Nephron (organoid): ENCODE results near the gene TNS1.
A peak's percentile ranks its signal among the peaks of the same experiment; 100 is the strongest.

Experiments
- H3K27ac Mint-ChIP-seq, 3 experiments: 2 replicates each; pipeline ENCODE4 v1.8.0; 2020; ENCODE audit warnings: mixed read lengths in 3 of 3, mild to moderate bottlenecking in 2 of 3, moderate library complexity in 1 of 3
- H3K27me3 Mint-ChIP-seq: 2 replicates; pipeline ENCODE4 v1.8.0; 2021; ENCODE audit warnings: low read depth, mild to moderate bottlenecking, moderate library complexity, mixed read lengths
- H3K36me3 Mint-ChIP-seq: 2 replicates; pipeline ENCODE4 v1.8.0; 2020; ENCODE audit warnings: low read depth, mixed read lengths
- H3K4me1 Mint-ChIP-seq: 2 replicates; pipeline ENCODE4 v1.8.0; 2020; ENCODE audit warnings: mixed read lengths
- H3K4me3 Mint-ChIP-seq, 3 experiments: 2 replicates each; pipeline ENCODE4 v1.8.0; 2020; ENCODE audit warnings: mild to moderate bottlenecking in 3 of 3, mixed read lengths in 3 of 3, moderate library complexity in 2 of 3
- H3K9me3 Mint-ChIP-seq: 2 replicates; pipeline ENCODE4 v1.8.0; 2020; ENCODE audit warnings: mixed read lengths
- CTCF ChIP-seq, 3 experiments: fragments of 200-600 bp; sonication (generic); IDR thresholded peaks; one replicate each; pipeline ENCODE4 v1.5.0; 2021; ENCODE audit warnings: antibody characterized with exemption in 3 of 3; ENCODE audit not compliant: unreplicated experiment in 3 of 3

The TNS1 gene

DNA sequence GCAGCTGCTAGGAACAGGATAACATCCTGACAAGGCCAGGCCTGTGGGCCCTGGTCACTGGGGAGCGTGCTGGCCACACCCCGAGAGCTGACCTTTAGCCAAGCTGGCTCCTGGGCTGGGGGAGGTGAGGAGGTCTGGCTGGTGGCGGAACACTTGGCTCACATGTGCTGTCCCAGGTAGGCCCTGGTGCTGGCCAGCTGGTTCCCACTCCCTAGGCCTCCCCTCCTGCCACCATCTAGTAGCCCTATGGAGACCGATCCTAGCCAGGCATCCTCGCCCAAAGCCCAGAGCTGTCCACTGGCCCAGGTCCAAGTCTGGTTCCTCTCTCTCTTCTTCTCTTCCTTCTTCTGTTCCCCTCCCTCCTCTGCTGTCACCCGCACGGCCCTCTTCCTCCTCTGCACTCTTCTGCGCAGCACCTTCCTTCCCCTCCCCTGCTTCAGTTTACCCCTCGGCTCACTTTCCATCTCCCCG lies 52.4 kb downstream of the TNS1 start:
- H3K4me3 Mint-ChIP-seq = no peak overlapping the region
- H3K4me1 Mint-ChIP-seq = peaks cover 84% of the 10 kb centered on the region
- TF ChIP-seq CTCF (IDR thresholded peaks at IDR 0.05; ENCODE audit: unreplicated experiment in 3 of 3) = no peak
- no peaks in the 10 kb centered on the region for H3K36me3 Mint-ChIP-seq
- H3K27ac Mint-ChIP-seq = peak overlapping the region in 1 of 3 experiments; percentile 94
- H3K9me3 Mint-ChIP-seq = no peaks in the 10 kb centered on the region
- peaks cover 4% of the 10 kb centered on the region for H3K27me3 Mint-ChIP-seq

GRCh38 chr2:217949447-217949846 lies 53.3 kb downstream of the TNS1 start:
- Mint-ChIP-seq H3K4me1 (peaks cover 86% of the 10 kb centered on the region), H3K27ac (peak overlapping the region in 2 of 3 experiments; percentile 42 to 65), H3K27me3 (no peaks in the 10 kb centered on the region), H3K36me3 (no peaks in the 10 kb centered on the region), H3K4me3 (no peak overlapping the region), H3K9me3 (no peaks in the 10 kb centered on the region)
- no peak for TF ChIP-seq CTCF (IDR thresholded peaks at IDR 0.05; ENCODE audit: unreplicated experiment in 3 of 3)

DNA sequence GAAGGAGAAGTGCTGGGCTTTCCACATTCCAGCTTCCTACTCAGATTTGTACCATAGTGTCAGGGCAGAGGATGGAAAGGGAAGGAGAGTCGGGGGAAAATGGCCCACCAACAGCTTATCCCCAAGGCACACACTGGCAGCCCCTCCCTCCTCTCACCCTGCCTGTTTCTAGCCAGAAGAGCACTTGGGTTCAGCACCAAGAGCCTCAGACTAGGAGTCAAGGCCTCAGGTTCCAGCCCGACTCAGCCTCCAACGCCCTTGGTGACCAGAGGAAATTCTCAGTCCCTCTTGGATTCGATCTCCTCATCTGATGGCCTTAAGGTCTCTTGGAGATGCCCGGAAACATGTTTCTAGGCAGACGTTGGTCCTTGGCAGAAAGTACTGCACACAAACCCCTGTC lies 53.9 kb downstream of the TNS1 start:
- Mint-ChIP-seq H3K27ac (peak overlapping the region in 2 of 3 experiments; percentile 42 to 65), H3K4me1 (peaks cover 86% of the 10 kb centered on the region), H3K9me3 (no peaks in the 10 kb centered on the region), H3K4me3 (no peak overlapping the region), H3K36me3 (no peaks in the 10 kb centered on the region), H3K27me3 (no peaks in the 10 kb centered on the region)
- no peak for TF ChIP-seq CTCF (IDR thresholded peaks at IDR 0.05; ENCODE audit: unreplicated experiment in 3 of 3)

- H3K4me1 Mint-ChIP-seq = peaks cover 86% of the 10 kb centered on the region
- H3K4me3 Mint-ChIP-seq = no peak overlapping the region
- no peaks in the 10 kb centered on the region for H3K27me3 Mint-ChIP-seq
- H3K9me3 Mint-ChIP-seq = no peaks in the 10 kb centered on the region
- H3K27ac Mint-ChIP-seq = peak overlapping the region in 2 of 3 experiments; percentile 21 to 65
- no peaks in the 10 kb centered on the region for H3K36me3 Mint-ChIP-seq
- no peak for TF ChIP-seq CTCF (IDR thresholded peaks at IDR 0.05; ENCODE audit: unreplicated experiment in 3 of 3)
These were observed 54.4 kb downstream of the TNS1 start for GRCh38 chr2:217948351-217948791.

DNA sequence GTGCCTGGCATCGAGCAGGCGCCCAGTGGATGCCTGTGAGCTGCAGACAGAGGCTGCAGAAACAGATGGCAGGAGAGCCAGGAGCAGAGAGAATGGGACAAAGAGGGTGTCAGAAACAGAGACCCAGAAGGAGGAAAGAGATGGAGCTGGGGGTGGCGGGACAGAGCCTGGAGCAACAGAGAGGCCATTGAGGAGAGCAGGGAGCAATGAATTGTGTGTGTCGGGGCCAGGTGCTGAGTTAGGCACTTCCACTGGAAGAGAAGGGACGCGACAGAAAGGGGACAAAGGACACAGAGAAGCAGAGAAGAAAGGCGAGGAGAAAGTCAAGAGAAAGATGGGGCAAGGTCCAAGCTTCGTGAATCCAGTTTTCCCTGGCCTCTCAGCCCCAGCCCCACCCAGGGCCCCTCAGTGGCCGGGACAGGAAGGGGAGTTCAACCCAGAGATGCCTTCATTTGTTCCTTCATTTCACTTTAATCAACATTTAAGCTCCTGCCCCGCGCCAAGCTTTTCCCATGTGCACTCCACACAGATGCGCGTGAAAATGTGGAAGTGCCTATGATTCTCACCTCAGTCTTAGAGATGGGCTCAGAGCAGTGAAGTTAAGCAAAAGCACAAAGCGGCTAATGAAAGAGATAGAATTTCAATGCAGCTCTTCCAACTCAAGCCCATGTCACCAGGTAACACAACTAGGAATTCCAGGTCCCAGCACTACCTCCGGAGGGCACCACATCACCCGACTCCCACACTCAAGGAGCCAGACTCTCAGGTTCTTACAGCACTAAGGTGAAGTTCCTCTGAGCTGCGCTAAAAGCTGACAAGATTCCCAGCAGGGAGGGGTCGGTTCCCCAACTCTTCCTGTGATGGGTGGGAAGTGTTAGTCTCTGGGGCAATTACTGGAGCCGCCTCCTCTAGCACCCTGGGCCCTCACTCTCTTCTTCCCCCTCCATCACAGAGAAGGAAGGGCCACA lies 55.1 kb downstream of the TNS1 start:
- Mint-ChIP-seq H3K27me3 (no peaks in the 10 kb centered on the region), H3K4me1 (peaks cover 82% of the 10 kb centered on the region), H3K36me3 (no peaks in the 10 kb centered on the region), H3K27ac (peak overlapping the region; percentile 45 to 57 (median 55)), H3K9me3 (no peaks in the 10 kb centered on the region), H3K4me3 (peak overlapping the region in 1 of 3 experiments; percentile 7)
- TF ChIP-seq CTCF (IDR thresholded peaks at IDR 0.05; ENCODE audit: unreplicated experiment in 3 of 3) = no peak
